Fibroblast of mammary gland (primary cell): ENCODE measurements around the gene LARP6.
A peak's percentile ranks its signal among the peaks of the same experiment; 100 is the strongest.

Experiments used
- DNase-seq: peaks from one replicate; pipeline ENCODE4 v3.0.0-alpha.2; 2010; ENCODE audit warnings: low read depth
- H3K4me3 ChIP-seq: 2 replicates; pipeline ENCODE4 v1.5.1; 2011; ENCODE audit warnings: low read depth, mild to moderate bottlenecking, low read length, moderate library complexity; ENCODE audit not compliant: control insufficient read depth
- TF ChIP-seq, protein P1 (sequence below): conservative IDR thresholded peaks from 2 replicates; pipeline ENCODE4 v1.5.1; 2011; ENCODE audit warnings: low read depth, low read length, inconsistent platforms; ENCODE audit not compliant: control insufficient read depth, insufficient read depth

The LARP6 gene

DNA sequence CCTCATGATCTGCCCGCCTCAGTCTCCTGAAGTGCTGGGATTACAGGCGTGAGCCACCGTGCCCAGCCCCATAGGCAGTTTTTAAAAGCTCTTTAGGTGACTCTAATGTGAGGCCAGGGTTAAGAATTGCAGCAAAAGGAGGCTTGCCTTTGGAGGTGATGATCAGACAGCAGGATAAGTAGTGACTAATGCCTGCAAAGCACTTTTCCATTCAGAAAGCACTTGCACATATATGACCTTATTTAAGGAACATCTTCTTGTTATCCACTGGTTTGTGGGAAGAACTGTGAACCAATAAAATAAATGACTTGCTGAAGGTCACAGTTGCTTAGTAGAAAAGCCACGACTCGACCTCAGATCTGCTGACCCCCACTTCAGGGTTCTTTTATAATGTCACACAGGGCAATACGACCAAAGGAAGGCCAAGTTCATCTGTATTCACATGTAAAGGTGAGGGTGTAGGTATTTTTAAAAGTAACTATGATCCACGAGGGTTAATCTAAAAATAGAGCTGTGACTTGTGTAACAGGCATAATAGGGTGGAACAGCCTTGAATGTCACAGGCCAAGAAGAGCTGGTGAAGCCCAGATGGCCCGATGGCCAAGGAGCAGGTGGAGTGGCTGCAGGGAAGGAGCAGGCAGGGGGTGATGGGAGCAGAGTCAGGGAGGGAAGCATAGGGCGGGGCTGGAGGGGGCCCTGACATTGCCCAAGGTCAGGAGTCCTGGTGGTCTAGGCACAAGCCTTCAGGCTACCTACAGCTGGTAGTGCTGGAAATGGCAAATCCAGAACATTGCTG lies 24.4 kb downstream of the LARP6 start:
- TF ChIP-seq, protein P1, sequence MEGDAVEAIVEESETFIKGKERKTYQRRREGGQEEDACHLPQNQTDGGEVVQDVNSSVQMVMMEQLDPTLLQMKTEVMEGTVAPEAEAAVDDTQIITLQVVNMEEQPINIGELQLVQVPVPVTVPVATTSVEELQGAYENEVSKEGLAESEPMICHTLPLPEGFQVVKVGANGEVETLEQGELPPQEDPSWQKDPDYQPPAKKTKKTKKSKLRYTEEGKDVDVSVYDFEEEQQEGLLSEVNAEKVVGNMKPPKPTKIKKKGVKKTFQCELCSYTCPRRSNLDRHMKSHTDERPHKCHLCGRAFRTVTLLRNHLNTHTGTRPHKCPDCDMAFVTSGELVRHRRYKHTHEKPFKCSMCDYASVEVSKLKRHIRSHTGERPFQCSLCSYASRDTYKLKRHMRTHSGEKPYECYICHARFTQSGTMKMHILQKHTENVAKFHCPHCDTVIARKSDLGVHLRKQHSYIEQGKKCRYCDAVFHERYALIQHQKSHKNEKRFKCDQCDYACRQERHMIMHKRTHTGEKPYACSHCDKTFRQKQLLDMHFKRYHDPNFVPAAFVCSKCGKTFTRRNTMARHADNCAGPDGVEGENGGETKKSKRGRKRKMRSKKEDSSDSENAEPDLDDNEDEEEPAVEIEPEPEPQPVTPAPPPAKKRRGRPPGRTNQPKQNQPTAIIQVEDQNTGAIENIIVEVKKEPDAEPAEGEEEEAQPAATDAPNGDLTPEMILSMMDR, result no peak
- no peak overlapping the region for H3K4me3 ChIP-seq
- no peak for DNase-seq

DNA sequence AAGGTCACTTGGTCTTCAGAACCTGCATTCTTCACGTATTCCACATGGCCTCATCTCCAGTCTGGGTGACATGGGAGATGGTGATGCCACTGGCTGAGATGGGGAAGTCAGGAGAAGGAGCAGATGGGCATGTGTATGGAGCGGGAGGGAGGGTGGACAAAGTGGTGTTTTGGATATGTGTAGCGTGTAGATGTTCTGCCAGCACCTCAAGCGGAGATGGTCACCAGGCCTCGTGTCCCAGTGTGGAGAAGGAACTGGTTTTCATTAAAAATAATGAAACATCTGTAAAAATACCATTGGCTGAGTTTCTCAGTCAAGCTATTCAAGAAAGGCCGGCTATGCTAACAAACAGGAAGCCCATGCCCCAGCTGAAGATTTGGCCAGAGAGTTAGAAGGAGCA lies 26.2 kb downstream of the LARP6 start:
- no peak overlapping the region for H3K4me3 ChIP-seq
- TF ChIP-seq, protein P1, result no peak
- no peak for DNase-seq

DNA sequence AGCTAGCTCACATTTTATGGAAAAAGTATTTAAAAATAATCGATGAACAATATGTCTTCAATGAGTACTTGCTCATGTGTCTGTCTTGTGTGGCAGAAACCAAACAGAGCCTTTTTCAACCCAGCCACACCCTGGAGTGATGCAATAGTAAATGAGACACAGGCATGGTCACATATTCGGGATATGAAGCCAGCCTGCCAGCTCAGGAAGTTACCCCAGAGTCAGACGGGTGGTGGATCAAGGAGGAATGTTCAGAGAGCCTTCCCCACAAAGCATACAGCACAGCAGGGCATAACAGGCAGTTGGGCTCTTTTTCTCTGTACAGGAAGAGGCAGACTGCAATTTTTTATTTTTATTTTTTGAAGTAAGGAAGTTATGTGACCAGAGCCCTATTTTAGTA lies 27.3 kb downstream of the LARP6 start:
- peak; percentile 88 for DNase-seq
- H3K4me3 ChIP-seq, result no peak overlapping the region
- TF ChIP-seq, protein P1, result no peak

DNA sequence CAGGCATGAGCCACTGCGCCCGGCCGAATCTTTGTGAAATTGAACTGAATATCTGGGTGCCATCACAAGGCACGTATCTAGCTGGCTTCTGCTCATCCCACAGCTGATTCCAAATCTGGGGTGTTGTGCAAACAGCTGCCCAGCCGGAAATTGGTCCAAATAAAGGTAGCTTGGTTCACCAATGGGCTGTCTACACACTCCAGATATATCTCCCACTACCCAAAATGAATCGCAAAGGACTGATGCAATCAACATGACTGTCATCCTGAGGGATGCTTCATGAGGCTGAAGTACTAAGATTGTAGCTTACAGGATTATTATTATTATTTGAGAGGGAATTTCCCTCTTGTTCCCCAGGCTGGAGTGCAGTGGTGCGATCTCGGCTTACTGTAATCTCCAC lies 28.1 kb downstream of the LARP6 start:
- no peak overlapping the region for H3K4me3 ChIP-seq
- no peak for DNase-seq
- TF ChIP-seq, protein P1, result no peak

DNA sequence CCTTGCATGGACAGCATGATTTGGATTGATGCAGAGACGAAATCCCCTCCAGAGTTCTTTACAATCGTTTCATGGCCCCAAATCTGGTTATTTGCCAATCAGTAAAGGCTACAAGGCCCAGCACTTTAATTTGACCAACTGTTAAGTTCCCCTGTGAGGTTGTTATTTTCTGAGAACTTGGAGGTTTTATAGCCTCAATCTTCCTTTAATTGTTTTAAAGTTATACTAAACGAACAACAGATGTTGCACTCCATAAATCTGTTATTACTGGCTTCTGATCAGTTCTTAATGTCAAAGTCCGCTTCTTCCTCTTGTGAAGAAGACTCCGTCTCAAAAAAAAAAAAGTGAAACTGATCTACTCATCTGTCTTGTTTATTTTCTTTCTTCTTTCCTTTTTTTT lies 30.8 kb downstream of the LARP6 start:
- TF ChIP-seq, protein P1, result no peak

DNA sequence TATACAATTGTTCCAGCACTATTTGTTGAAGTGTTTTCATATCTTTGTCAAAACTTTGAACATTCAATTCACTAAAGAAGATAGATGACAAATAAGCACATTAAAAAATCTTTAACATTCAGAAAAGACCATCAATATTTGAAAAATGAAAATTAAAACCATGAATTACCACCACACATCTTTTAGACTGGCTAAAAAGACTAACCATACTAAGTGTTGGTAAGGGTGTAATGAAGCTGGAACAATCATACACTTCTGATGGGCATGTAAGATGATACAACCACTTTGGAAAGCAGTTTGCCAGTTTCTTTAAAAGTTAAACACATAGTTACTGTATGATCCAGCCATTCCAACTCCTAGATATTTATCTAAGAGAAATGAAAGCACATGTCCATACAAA lies 33.7 kb downstream of the LARP6 start:
- TF ChIP-seq, protein P1, result no peak
- DNase-seq, result no peak
- H3K4me3 ChIP-seq, result no peak overlapping the region

More for the DNA sequence above, 30.8 kb downstream of the LARP6 start:
- no peak for DNase-seq
- H3K4me3 ChIP-seq, result no peak overlapping the region
